Effector memory CD8-positive, alpha-beta T cell (primary cell): ENCODE results near the gene DLGAP1.

ENCODE experiments used
- ATAC-seq: fragments of 150-1000 bp; cut with Tn5 transposase; replicated peaks from 2 replicates; pipeline ENCODE4 v1.10.0; 2021; ENCODE audit warnings: mild to moderate bottlenecking, moderate library complexity
- DNase-seq, 3 experiments: peaks; one replicate each; pipeline ENCODE4 v3.0.0; 2021
- H3K27ac Mint-ChIP-seq, 2 donors: one replicate each; pipeline ENCODE4 v1.8.0; 2022; ENCODE audit warnings: mild to moderate bottlenecking in 2 of 2, mixed read lengths in 2 of 2, moderate library complexity in 2 of 2
- H3K27me3 Mint-ChIP-seq, 2 donors: one replicate each; pipeline ENCODE4 v1.8.0; 2022; ENCODE audit warnings: mixed read lengths in 2 of 2
- H3K36me3 Mint-ChIP-seq: one replicate; pipeline ENCODE4 v1.8.0; 2022; ENCODE audit warnings: mild to moderate bottlenecking, moderate library complexity, mixed read lengths; ENCODE audit not compliant: insufficient read depth
- H3K4me1 Mint-ChIP-seq, 2 donors: one replicate each; pipeline ENCODE4 v1.8.0; 2022; ENCODE audit warnings: low read depth in 2 of 2, mixed read lengths in 2 of 2
- H3K4me3 Mint-ChIP-seq, 2 donors: one replicate each; pipeline ENCODE4 v1.8.0; 2022; ENCODE audit warnings: mild to moderate bottlenecking in 2 of 2, mixed read lengths in 2 of 2, moderate library complexity in 2 of 2
- H3K9me3 Mint-ChIP-seq, 2 donors: one replicate each; pipeline ENCODE4 v1.8.0; 2022; ENCODE audit warnings: mixed read lengths in 2 of 2

Gene DLGAP1

DNA sequence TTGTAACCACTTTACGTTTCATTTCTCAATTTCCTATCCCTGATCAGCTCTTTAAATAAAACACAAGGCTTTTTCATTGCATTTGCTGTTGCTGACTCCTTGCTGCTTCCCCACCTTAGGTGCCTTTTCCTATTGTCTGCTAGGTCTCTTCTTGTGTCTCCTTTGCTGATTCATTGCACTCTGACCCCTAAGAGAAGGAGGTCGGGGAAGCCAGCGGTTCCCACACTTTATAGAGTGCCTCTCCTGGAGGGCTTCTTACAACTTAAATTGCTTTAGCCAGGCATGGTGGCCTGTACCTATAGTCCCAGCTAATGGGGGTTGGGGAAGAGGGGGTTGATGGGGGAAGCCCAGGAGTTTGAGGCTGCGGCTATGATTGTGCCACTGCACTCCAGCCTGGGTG, 495.0 kb downstream of the DLGAP1 start:
- Mint-ChIP-seq H3K27me3 (peaks cover 29 to 32% of the 10 kb centered on the region in 2 donors), H3K4me3 (no peak overlapping the region), H3K36me3 (no peaks in the 10 kb centered on the region), H3K4me1 (no peaks in the 10 kb centered on the region), H3K9me3 (no peaks in the 10 kb centered on the region), H3K27ac (no peak overlapping the region)
- ATAC-seq (no peak), DNase-seq (no peak)

DNA sequence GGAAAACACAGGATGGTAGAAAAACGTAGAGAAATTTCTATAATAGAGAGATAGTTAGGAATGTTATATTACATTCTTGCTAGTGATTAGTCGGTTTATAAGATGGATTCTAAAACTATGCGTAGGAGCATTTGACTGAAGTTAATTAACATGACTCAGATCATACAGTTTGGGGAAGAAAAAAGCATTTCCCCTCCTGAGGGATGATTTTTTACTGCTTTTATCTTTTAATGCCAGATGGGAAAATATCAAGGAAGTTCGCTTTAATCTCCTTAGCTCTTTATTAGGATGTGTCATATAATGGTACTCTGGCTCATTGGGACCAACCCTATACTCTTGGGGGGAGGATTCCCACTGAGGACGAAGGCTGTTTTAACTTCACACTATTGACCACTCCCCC, 503.1 kb downstream of the DLGAP1 start:
- Mint-ChIP-seq H3K36me3 (peaks cover 4% of the 10 kb centered on the region), H3K4me3 (no peak overlapping the region), H3K4me1 (no peaks in the 10 kb centered on the region), H3K27me3 (peaks cover 20 to 30% of the 10 kb centered on the region in 2 donors), H3K9me3 (no peaks in the 10 kb centered on the region), H3K27ac (no peak overlapping the region)
- ATAC-seq (no peak), DNase-seq (no peak)

DNA sequence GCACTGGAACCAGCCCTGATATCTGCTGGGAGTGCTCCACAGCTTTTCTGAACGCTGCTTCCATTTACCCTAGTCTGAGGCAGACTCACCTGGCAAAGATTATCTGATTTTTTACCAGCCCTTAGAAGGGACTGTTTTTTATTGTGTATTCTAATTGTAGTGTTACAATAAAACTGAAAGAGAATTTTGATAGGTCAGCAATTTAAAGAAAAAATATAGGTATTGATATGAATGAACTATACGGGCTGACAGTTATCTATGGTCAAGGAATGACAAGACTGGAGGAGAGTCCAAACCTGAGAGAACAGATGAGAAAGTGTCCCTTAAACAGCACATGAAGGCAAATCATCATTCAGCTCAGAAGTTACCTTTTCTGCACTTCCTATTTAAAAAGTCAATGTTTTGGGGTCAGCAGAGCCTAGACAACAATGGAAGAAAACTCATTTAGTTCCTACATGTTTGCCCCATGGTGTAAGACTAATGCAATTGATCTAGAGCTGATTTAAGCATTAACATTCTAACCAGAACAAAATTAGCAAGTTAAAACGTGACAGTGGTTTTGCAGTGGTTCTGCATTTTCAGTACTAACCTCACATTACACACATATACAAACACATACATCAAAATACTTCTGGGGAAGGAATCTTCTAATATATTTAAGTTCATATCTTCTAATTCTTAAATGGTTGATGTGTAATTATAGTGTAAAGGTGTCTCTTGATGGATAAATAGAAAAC, 504.3 kb downstream of the DLGAP1 start:
- ATAC-seq (no peak), DNase-seq (no peak)
- H3K4me3 Mint-ChIP-seq, result no peak overlapping the region
- H3K27ac Mint-ChIP-seq, result no peak overlapping the region
- peaks cover 4% of the 10 kb centered on the region for H3K36me3 Mint-ChIP-seq
- H3K9me3 Mint-ChIP-seq, result no peaks in the 10 kb centered on the region
- H3K27me3 Mint-ChIP-seq, result peaks cover 20 to 27% of the 10 kb centered on the region in 2 donors
- no peaks in the 10 kb centered on the region for H3K4me1 Mint-ChIP-seq

DNA sequence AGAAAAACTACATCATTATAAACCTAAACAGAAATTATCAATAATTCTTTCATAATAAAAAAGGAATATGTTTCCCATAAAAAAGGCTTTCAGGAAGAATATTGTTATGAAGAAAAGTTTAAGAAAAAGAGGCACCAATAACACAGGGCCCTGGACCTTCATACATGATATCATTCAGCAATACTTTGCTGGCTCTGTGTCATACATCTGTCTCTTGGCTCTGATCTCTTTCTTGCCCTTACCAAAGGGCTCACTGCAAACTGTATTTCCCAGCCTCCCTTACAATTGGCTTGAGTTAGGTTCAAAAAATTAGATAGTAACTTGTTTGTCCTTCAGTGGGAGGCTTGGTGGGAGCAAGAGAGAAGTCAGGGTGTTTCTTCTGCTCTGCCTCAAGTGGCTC, 506.1 kb downstream of the DLGAP1 start:
- ATAC-seq (no peak), DNase-seq (no peak)
- Mint-ChIP-seq H3K4me3 (no peak overlapping the region), H3K27me3 (peaks cover 16 to 20% of the 10 kb centered on the region in 2 donors), H3K4me1 (no peaks in the 10 kb centered on the region), H3K27ac (no peak overlapping the region), H3K9me3 (no peaks in the 10 kb centered on the region), H3K36me3 (peaks cover 4% of the 10 kb centered on the region)

GRCh38 chr18:3947383-3947782, 507.7 kb downstream of the DLGAP1 start:
- Mint-ChIP-seq H3K4me3 (no peak overlapping the region), H3K36me3 (peaks cover 3% of the 10 kb centered on the region), H3K27me3 (peaks cover 16 to 18% of the 10 kb centered on the region in 2 donors), H3K9me3 (no peaks in the 10 kb centered on the region), H3K4me1 (no peaks in the 10 kb centered on the region), H3K27ac (no peak overlapping the region)
- ATAC-seq, result no peak
- no peak for DNase-seq

DNA sequence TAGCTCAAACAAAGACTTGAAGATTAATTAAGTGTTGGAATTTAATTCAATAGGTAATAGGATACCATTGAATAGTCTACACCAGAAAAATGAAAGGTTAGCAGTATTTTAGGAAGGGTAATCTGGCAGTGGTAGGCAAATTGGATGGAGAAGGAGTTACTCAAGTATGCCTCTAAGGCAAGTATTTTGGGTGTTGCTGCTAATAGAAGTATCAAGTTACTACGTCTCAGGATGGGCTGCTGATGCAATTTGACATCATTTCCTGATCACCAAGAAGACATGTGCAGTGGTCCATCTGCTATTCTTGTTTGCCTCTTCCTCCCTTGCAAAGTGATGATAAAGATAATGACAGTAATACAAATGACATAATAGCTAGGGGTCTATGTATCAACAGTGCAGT, 519.8 kb downstream of the DLGAP1 start:
- Mint-ChIP-seq H3K27ac (no peak overlapping the region), H3K36me3 (peaks cover 8% of the 10 kb centered on the region), H3K4me1 (no peaks in the 10 kb centered on the region), H3K4me3 (no peak overlapping the region), H3K9me3 (no peaks in the 10 kb centered on the region), H3K27me3 (peaks cover 0 to 6% of the 10 kb centered on the region in 2 donors)
- no peak for DNase-seq
- ATAC-seq, result no peak

DNA sequence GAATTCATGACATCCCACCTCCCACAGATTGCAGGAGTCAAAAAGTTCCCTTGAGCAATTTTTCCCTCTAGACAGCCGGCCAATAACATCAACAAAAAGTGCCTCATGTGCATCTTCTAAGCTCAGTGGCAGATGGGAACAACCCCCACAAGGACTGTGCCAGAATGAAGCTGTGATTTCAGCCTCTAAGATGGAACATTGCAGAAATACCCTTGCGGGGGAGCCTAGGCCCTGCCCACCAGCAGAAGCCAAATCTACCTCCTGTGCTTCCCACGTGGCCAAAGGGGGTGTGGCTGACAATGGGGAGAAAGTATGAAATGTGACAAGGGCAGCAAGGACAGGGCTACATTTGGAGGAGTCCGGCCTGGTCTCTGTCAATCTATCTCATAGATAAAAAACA, 522.8 kb downstream of the DLGAP1 start:
- peaks cover 0 to 6% of the 10 kb centered on the region in 2 donors for H3K27me3 Mint-ChIP-seq
- no peaks in the 10 kb centered on the region for H3K9me3 Mint-ChIP-seq
- no peak overlapping the region for H3K27ac Mint-ChIP-seq
- DNase-seq (no peak), ATAC-seq (no peak)
- H3K4me3 Mint-ChIP-seq, result no peak overlapping the region
- H3K36me3 Mint-ChIP-seq, result no peaks in the 10 kb centered on the region
- no peaks in the 10 kb centered on the region for H3K4me1 Mint-ChIP-seq

- no peak for DNase-seq
- H3K27ac Mint-ChIP-seq, result no peak overlapping the region
- no peaks in the 10 kb centered on the region for H3K36me3 Mint-ChIP-seq
- H3K9me3 Mint-ChIP-seq, result no peaks in the 10 kb centered on the region
- no peak for ATAC-seq
- peaks cover 0 to 6% of the 10 kb centered on the region in 2 donors for H3K27me3 Mint-ChIP-seq
- H3K4me3 Mint-ChIP-seq, result no peak overlapping the region
- H3K4me1 Mint-ChIP-seq, result no peaks in the 10 kb centered on the region
Measured at GRCh38 chr18:3931542-3932112, 523.5 kb downstream of the DLGAP1 start.

- no peak for ATAC-seq
- Mint-ChIP-seq H3K4me3 (no peak overlapping the region), H3K27ac (no peak overlapping the region), H3K9me3 (no peaks in the 10 kb centered on the region), H3K36me3 (no peaks in the 10 kb centered on the region), H3K4me1 (no peaks in the 10 kb centered on the region), H3K27me3 (peaks cover 0 to 6% of the 10 kb centered on the region in 2 donors)
- no peak for DNase-seq
Measured at GRCh38 chr18:3931013-3931315, 524.1 kb downstream of the DLGAP1 start.

DNA sequence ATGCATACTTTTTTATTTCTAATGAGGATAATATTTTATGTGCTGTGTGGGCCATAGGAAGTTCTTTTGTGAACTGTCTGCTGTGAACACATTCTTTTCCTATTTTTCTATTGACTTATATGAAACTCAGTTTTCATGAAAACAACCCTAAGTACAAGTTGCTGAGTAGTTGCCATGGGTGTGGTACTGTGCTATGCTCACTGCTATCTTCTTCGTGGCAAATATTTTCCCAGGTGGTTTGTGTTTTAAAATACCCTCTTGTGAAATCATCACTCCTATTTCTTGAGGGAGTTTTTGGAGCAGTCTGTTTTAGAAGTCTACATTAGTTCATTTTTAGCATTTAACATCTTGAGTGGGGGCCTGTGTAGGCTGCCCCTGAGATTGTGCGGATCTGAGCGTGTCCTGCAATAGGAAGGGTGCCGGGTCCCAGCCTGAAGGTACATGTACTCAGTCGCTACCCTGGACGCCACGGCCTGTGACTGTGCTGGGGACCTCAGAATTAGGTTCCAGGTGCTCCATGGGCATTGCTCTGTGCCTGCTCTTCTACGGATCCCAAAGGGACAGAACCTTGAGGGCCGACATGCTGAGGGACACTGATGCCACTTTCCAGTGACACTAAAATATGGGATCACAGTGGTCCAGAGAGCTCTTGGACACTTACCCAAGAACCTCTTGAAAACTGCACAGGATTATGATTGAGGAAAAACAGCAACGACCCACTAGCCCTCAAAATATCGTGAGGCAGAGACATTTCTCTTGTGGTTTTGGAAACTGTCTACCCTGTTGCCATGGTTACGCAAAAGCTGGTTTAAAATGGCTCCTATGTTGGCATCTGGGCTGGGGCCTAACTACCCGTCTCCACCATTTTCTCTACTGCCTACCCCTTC, 524.7 kb downstream of the DLGAP1 start:
- Mint-ChIP-seq H3K36me3 (no peaks in the 10 kb centered on the region), H3K27me3 (peaks cover 0 to 6% of the 10 kb centered on the region in 2 donors), H3K4me3 (no peak overlapping the region), H3K4me1 (no peaks in the 10 kb centered on the region), H3K9me3 (no peaks in the 10 kb centered on the region), H3K27ac (no peak overlapping the region)
- ATAC-seq, result no peak
- DNase-seq, result no peak

GRCh38 chr18:3924455-3924854, 530.7 kb downstream of the DLGAP1 start:
- Mint-ChIP-seq H3K27me3 (peaks cover 0 to 18% of the 10 kb centered on the region in 2 donors), H3K36me3 (no peaks in the 10 kb centered on the region), H3K4me3 (no peak overlapping the region), H3K4me1 (no peaks in the 10 kb centered on the region), H3K27ac (no peak overlapping the region), H3K9me3 (no peaks in the 10 kb centered on the region)
- DNase-seq (no peak), ATAC-seq (no peak)

- peaks cover 0 to 21% of the 10 kb centered on the region in 2 donors for H3K27me3 Mint-ChIP-seq
- no peak overlapping the region for H3K27ac Mint-ChIP-seq
- DNase-seq (no peak), ATAC-seq (no peak)
- no peaks in the 10 kb centered on the region for H3K9me3 Mint-ChIP-seq
- no peaks in the 10 kb centered on the region for H3K4me1 Mint-ChIP-seq
- no peak overlapping the region for H3K4me3 Mint-ChIP-seq
- no peaks in the 10 kb centered on the region for H3K36me3 Mint-ChIP-seq
Measured at GRCh38 chr18:3923750-3924149, 531.4 kb downstream of the DLGAP1 start.

DNA sequence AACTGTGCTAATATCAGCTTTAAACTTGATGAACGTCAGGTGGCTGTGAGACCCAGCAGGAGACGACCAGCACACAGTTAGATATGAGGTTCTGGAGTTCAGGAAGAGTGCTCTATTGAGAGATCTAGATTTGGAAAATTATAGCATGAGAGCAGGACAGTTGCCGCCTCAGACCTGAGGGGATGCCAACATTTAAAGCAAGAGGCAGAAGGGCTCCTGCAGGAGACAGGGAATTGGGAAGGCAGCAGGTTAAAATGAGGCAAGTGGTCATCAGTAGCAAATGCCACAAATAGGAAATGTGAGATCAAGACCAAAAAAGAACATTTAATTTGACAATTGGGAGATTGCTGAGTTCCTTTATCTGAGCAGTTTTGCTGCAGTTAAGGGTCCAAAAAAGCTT, 533.3 kb downstream of the DLGAP1 start:
- DNase-seq, result no peak
- peaks cover 8 to 29% of the 10 kb centered on the region in 2 donors for H3K27me3 Mint-ChIP-seq
- H3K4me1 Mint-ChIP-seq, result no peaks in the 10 kb centered on the region
- H3K27ac Mint-ChIP-seq, result no peak overlapping the region
- H3K9me3 Mint-ChIP-seq, result no peaks in the 10 kb centered on the region
- no peaks in the 10 kb centered on the region for H3K36me3 Mint-ChIP-seq
- ATAC-seq, result no peak
- no peak overlapping the region for H3K4me3 Mint-ChIP-seq

- H3K36me3 Mint-ChIP-seq, result no peaks in the 10 kb centered on the region
- peaks cover 8 to 36% of the 10 kb centered on the region in 2 donors for H3K27me3 Mint-ChIP-seq
- DNase-seq, result no peak
Measured at GRCh38 chr18:3920832-3921231, 534.3 kb downstream of the DLGAP1 start.

More at GRCh38 chr18:3920832-3921231, 534.3 kb downstream of the DLGAP1 start:
- Mint-ChIP-seq H3K9me3 (no peaks in the 10 kb centered on the region), H3K27ac (no peak overlapping the region), H3K4me3 (no peak overlapping the region), H3K4me1 (no peaks in the 10 kb centered on the region)
- ATAC-seq, result no peak
